Measurements from ENCODE around the gene THAP3. TPM values are rescaled to one million over a fixed set of nuclear protein-coding genes. Genes with fewer than 3 reads are reported as not detected.

Gene THAP3
- total and polyA plus RNA-seq, 9 of the 15 experiments (the other 6 are each of a cell fraction or from before 2014, with no cell fraction given), result 1.9 to 31.2 (median 18.2) TPM

GRCh38 chr1:6586404-6586816 is 38.3 kb upstream of the THAP3 start:
- FAIRE-seq, result no peak
- no peaks in the 10 kb centered on the region for H3K27me3 ChIP-seq (ENCODE audit: control insufficient read depth in 2 of 2, insufficient read depth in 2 of 2, low read length in 2 of 2)
- BruUV-seq (replicated peaks), result no TSS peak
- CTCF ChIA-PET (ENCODE audit: low intra/inter-chr PET ratio), result no interaction called here
- POLR2A ChIA-PET, result interaction anchor here (13.4 kb wide), 1 partner anchor 14 kb away, joined by 221 read pairs; the partner anchor contains the start of gene KLHL21
- no peak for DNase-seq (ENCODE audit: extremely low read depth in 1 of 4, low spot score in 3 of 4)
- intact Hi-C loops (cut with micrococcal nuclease) (no loop called here), in situ Hi-C loops (cut with MboI) (no loop called here)
- H3K4me1 ChIP-seq (replicated peaks in 1 of 2; ENCODE audit: control insufficient read depth in 2 of 2, insufficient read depth in 2 of 2, low read length in 2 of 2), result peaks cover 28 to 64% of the 10 kb centered on the region in 2 experiments; a peak in 4 of 5 replicates
- H2AFZ ChIP-seq (ENCODE audit: low read depth, low read length), result no peak overlapping the region
- H3K27ac ChIP-seq (ENCODE audit: extremely low read depth, low read depth, low read length), result no peak overlapping the region
- no peak overlapping the region for H3K4me3 ChIP-seq
- WGBS (ENCODE audit: insufficient coverage, low coverage, missing lambda C conversion rate), result 89% methylated on average over 11 of the region's 11 CpGs
- peaks cover 21% of the 10 kb centered on the region for H3K9me1 ChIP-seq (ENCODE audit: control insufficient read depth, insufficient read depth, low read length)
- peaks cover 32% of the 10 kb centered on the region for H4K20me1 ChIP-seq (replicated peaks; ENCODE audit: control insufficient read depth, insufficient read depth, low read length)
- H3K36me3 ChIP-seq (ENCODE audit: control insufficient read depth, insufficient read depth, low read length), result peaks cover 75% of the 10 kb centered on the region; the same call in 2 of the 3 replicates
- no peak for ATAC-seq
- no peak overlapping the region for H3K4me2 ChIP-seq (ENCODE audit: insufficient read depth, low read length)
- H3K9me3 ChIP-seq (replicated peaks; ENCODE audit: control insufficient read depth, insufficient read depth, low read depth, low read length), result no peaks in the 10 kb centered on the region
- TF ChIP-seq RBFOX2 (IDR thresholded peaks at IDR 0.05; ENCODE audit: low read depth, low read length) (peak; percentile 54; the same call in 1 of the 2 replicates), POLR2G (IDR thresholded peaks at IDR 0.05; ENCODE audit: low read depth, low read length) (peak; percentile 73), KLF6 (CRISPR knock-in tag; IDR thresholded peaks at IDR 0.05; ENCODE audit: borderline replicate concordance) (no peak)
- H3K9ac ChIP-seq (ENCODE audit: insufficient read depth in 1 of 2, low read depth in 2 of 2, low read length in 2 of 2), result peak overlapping the region in 1 of 2 experiments; percentile 82; a peak in 1 of 4 replicates
- H3K79me2 ChIP-seq (ENCODE audit: control insufficient read depth, insufficient read depth, low read length), result peaks cover 28% of the 10 kb centered on the region

- H3K79me2 ChIP-seq (ENCODE audit: control insufficient read depth, insufficient read depth, low read length), result peaks cover 18% of the 10 kb centered on the region
- no peak for ATAC-seq
- ChIA-PET CTCF (ENCODE audit: low intra/inter-chr PET ratio) (no interaction called here), POLR2A (interaction anchor here (0.6 to 13.4 kb wide), 2 partner anchors 13 to 85 kb away, joined by 3 to 221 read pairs; partner anchors contain the start of gene KLHL21)
- peaks cover 23% of the 10 kb centered on the region for H3K9me1 ChIP-seq (ENCODE audit: control insufficient read depth, insufficient read depth, low read length)
- no peaks in the 10 kb centered on the region for H3K9me3 ChIP-seq (replicated peaks; ENCODE audit: control insufficient read depth, insufficient read depth, low read depth, low read length)
- WGBS (ENCODE audit: insufficient coverage, low coverage, missing lambda C conversion rate), result 94% methylated on average over 13 of the region's 13 CpGs
- TF ChIP-seq POLR2G (IDR thresholded peaks at IDR 0.05; ENCODE audit: low read depth, low read length), result peak; percentile 60
- 0 out of 2 replicates have a peak, but pooled peaks have one; percentile 11 for TF ChIP-seq POLR2A (conservative IDR thresholded peaks at IDR 0.05)
- TF ChIP-seq, protein P1, sequence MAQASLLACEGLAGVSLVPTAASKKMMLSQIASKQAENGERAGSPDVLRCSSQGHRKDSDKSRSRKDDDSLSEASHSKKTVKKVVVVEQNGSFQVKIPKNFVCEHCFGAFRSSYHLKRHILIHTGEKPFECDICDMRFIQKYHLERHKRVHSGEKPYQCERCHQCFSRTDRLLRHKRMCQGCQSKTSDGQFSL (CRISPR knock-in tag; IDR thresholded peaks at IDR 0.05), result peak; percentile 41; the same call in 1 of the 2 replicates
- TF ChIP-seq, protein P1 (tag; IDR thresholded peaks at IDR 0.05), result no peak
- TF ChIP-seq ARID2 (IDR thresholded peaks at IDR 0.05), result no peak
- peak; percentile 3; the same call in 1 of the 2 replicates for TF ChIP-seq RBFOX2 (IDR thresholded peaks at IDR 0.05; ENCODE audit: low read depth, low read length)
- no peak for TF ChIP-seq PRPF4 (IDR thresholded peaks at IDR 0.05; ENCODE audit: insufficient read depth, low read depth, low read length, poor library complexity, severe bottlenecking)
- H3K4me3 ChIP-seq, result no peak overlapping the region
- no TSS peak for BruUV-seq (replicated peaks)
- H3K4me2 ChIP-seq (ENCODE audit: insufficient read depth, low read length), result no peak overlapping the region
- FAIRE-seq, result no peak
- H3K4me1 ChIP-seq (replicated peaks in 1 of 2; ENCODE audit: control insufficient read depth in 2 of 2, insufficient read depth in 2 of 2, low read length in 2 of 2), result peaks cover 17 to 58% of the 10 kb centered on the region in 2 experiments; a peak in 4 of 5 replicates
- DNase-seq (ENCODE audit: extremely low read depth in 1 of 4, low spot score in 3 of 4), result no peak
- in situ Hi-C loops (cut with MboI), result no loop called here
- no peaks in the 10 kb centered on the region for H3K27me3 ChIP-seq (ENCODE audit: control insufficient read depth in 2 of 2, insufficient read depth in 2 of 2, low read length in 2 of 2)
- peaks cover 76% of the 10 kb centered on the region; the same call in 2 of the 3 replicates for H3K36me3 ChIP-seq (ENCODE audit: control insufficient read depth, insufficient read depth, low read length)
- peaks cover 29% of the 10 kb centered on the region for H4K20me1 ChIP-seq (replicated peaks; ENCODE audit: control insufficient read depth, insufficient read depth, low read length)
- peak overlapping the region in 1 of 2 experiments; percentile 1; a peak in 1 of 4 replicates for H3K9ac ChIP-seq (ENCODE audit: insufficient read depth in 1 of 2, low read depth in 2 of 2, low read length in 2 of 2)
- no peak overlapping the region for H3K27ac ChIP-seq (ENCODE audit: extremely low read depth, low read depth, low read length)
- intact Hi-C loops (cut with micrococcal nuclease), result no loop called here
- no peak overlapping the region for H2AFZ ChIP-seq (ENCODE audit: low read depth, low read length)
These were observed 37.2 kb upstream of the THAP3 start for GRCh38 chr1:6587261-6588005.

Measured in K562 (cell line).